HepG2 (cell line): ENCODE results near the gene SETD1A. TPM values are rescaled to one million over a fixed set of nuclear protein-coding genes. Genes with fewer than 3 reads are reported as not detected.
A peak's percentile ranks its signal among the peaks of the same experiment; 100 is the strongest.

Experiments used
- ATAC-seq: fragments of 200-7000 bp; cut with Tn5 transposase; 3 replicates; pipeline ENCODE4 v1.9.1; 2020; ENCODE audit warnings: mild to moderate bottlenecking, moderate library complexity
- BruUV-seq: library from RNA; stranded (reverse); fragments of 400-500 nt; replicated peaks from 2 replicates; lab custom pipeline; 2021; lab: Mats Ljungman, UMichigan
- CTCF ChIA-PET: fragments of 300-600 bp; formaldehyde crosslinking; extraction: SDS; loops from one replicate; lab custom pipeline; 2021; ENCODE audit warnings: low total read pairs, inconsistent platforms, low intra/inter-chr PET ratio; lab: Yijun Ruan, JAX
- POLR2A ChIA-PET: fragments of 350-600 bp; sonication (Branson Sonifier 250); formaldehyde crosslinking; loops from one replicate; lab custom pipeline; 2020; ENCODE audit warnings: antibody characterized with exemption, inconsistent platforms; lab: Yijun Ruan, JAX
- DNase-seq: peaks from one replicate; pipeline ENCODE4 v3.0.0-alpha.2; 2015; ENCODE audit warnings: low spot score
- FAIRE-seq: peaks from 3 replicates; lab custom pipeline; 2011; peaks lifted over from hg19 to GRCh38; lab: Jason Lieb, UNC
- H2AFZ ChIP-seq: one replicate; pipeline ENCODE4 v1.6.1; 2011; ENCODE audit warnings: low read length, inconsistent platforms
- H3K27ac ChIP-seq: fragments of 300-600 bp; 3 replicates; pipeline ENCODE4 v1.8.0; 2011; ENCODE audit warnings: mixed run types, mild to moderate bottlenecking, mixed read lengths, low read length, inconsistent platforms; ENCODE audit not compliant: insufficient read depth; ENCODE audit errors: extremely low read length
- H3K27me3 ChIP-seq, 2 experiments: fragments of 200-600 bp in 1 of 2; 2 replicates in 1 of 2; 3 replicates in 1 of 2; pipeline versions ENCODE4 v1.6.0 to v1.8.0; 2011; ENCODE audit warnings: low read length in 2 of 2, mild to moderate bottlenecking in 2 of 2, moderate library complexity in 2 of 2, inconsistent platforms in 1 of 2; ENCODE audit not compliant: insufficient read depth in 2 of 2, control insufficient read depth in 1 of 2
- H3K36me3 ChIP-seq, 2 experiments: fragments of 200-600 bp in 1 of 2; replicated peaks in 1 of 2; 2 replicates in 1 of 2; 3 replicates in 1 of 2; pipeline versions ENCODE4 v1.5.1 to v1.8.0; 2011; ENCODE audit warnings: low read length in 2 of 2, inconsistent platforms in 1 of 2; ENCODE audit not compliant: insufficient read depth in 2 of 2, control insufficient read depth in 1 of 2
- H3K4me1 ChIP-seq: 2 replicates; pipeline ENCODE4 v1.5.1; 2012; ENCODE audit warnings: low read length, inconsistent platforms; ENCODE audit not compliant: insufficient read depth
- H3K4me2 ChIP-seq: 2 replicates; pipeline ENCODE4 v1.6.0; 2011; ENCODE audit warnings: low read depth, low read length, inconsistent platforms
- H3K4me3 ChIP-seq, 3 experiments: fragments of 200-600 bp in 1 of 3; sonication (generic), shearing (Covaris generic) in 1 of 3; replicated peaks in 1 of 3; 2 replicates each; pipeline ENCODE4 v1.5.1; 2011 to 2016; ENCODE audit warnings: low read length in 3 of 3, inconsistent platforms in 2 of 3, low read depth in 2 of 3, mild to moderate bottlenecking in 2 of 3, control low read depth in 1 of 3, mixed read lengths in 1 of 3; ENCODE audit not compliant: insufficient read depth in 1 of 3
- H3K79me2 ChIP-seq: one replicate; pipeline ENCODE4 v1.6.1; 2011; ENCODE audit warnings: low read length, inconsistent platforms; ENCODE audit not compliant: insufficient read depth
- H3K9ac ChIP-seq: 2 replicates; pipeline ENCODE4 v1.6.0; 2011; ENCODE audit warnings: mild to moderate bottlenecking, low read depth, low read length, inconsistent platforms; ENCODE audit not compliant: insufficient read depth
- H3K9me3 ChIP-seq: 2 replicates; pipeline ENCODE4 v1.5.1; 2012; ENCODE audit warnings: mild to moderate bottlenecking, low read length
- H4K20me1 ChIP-seq: 2 replicates; pipeline ENCODE4 v1.6.0; 2011; ENCODE audit warnings: inconsistent platforms, mild to moderate bottlenecking, low read length, moderate library complexity; ENCODE audit not compliant: insufficient read depth
- ADNP ChIP-seq: sonication (generic); formaldehyde crosslinking; IDR thresholded peaks from 2 replicates; pipeline ENCODE4 v1.4.0; 2020; ENCODE audit warnings: missing genetic modification reagents
- CREB3 ChIP-seq: sonication (generic); formaldehyde crosslinking; IDR thresholded peaks from 2 replicates; pipeline ENCODE4 v1.5.0; 2020; ENCODE audit warnings: missing genetic modification reagents
- CREM ChIP-seq, 2 experiments: sonication (generic) in 1 of 2; formaldehyde crosslinking in 1 of 2; IDR thresholded peaks; 2 replicates each; pipeline versions ENCODE4 v1.4.0 to v1.6.1; 2016 to 2020; ENCODE audit warnings: antibody characterized with exemption in 1 of 2, mild to moderate bottlenecking in 1 of 2, missing genetic modification reagents in 1 of 2
- HNRNPLL ChIP-seq: fragments of 200-400 bp; formaldehyde crosslinking; IDR thresholded peaks from 2 replicates; pipeline ENCODE4 v1.6.1; 2017; ENCODE audit warnings: mild to moderate bottlenecking, low read depth, low read length; ENCODE audit not compliant: poor library complexity, severe bottlenecking
- JUND ChIP-seq: sonication (generic); formaldehyde crosslinking; IDR thresholded peaks from 2 replicates; pipeline ENCODE4 v1.8.0; 2022; ENCODE audit warnings: mild to moderate bottlenecking, missing genetic modification reagents
- KDM5B ChIP-seq: sonication (generic); formaldehyde crosslinking; IDR thresholded peaks from 2 replicates; pipeline ENCODE4 v1.4.0; 2020; ENCODE audit warnings: missing genetic modification reagents, mild to moderate bottlenecking, borderline replicate concordance
- LBX2 ChIP-seq: sonication (generic); formaldehyde crosslinking; IDR thresholded peaks from 2 replicates; pipeline ENCODE4 v1.5.0; 2020; ENCODE audit warnings: missing genetic modification reagents, mild to moderate bottlenecking, borderline replicate concordance
- ONECUT2 ChIP-seq: sonication (generic); formaldehyde crosslinking; IDR thresholded peaks from 2 replicates; pipeline ENCODE4 v1.4.0; 2020; ENCODE audit warnings: missing genetic modification reagents
- POGZ ChIP-seq: sonication (generic); formaldehyde crosslinking; IDR thresholded peaks from 2 replicates; pipeline ENCODE4 v1.4.0; 2020; ENCODE audit warnings: mild to moderate bottlenecking, missing genetic modification reagents
- PTBP1 ChIP-seq: fragments of 200-400 bp; formaldehyde crosslinking; IDR thresholded peaks from 2 replicates; pipeline ENCODE4 v1.6.1; 2018; ENCODE audit warnings: low read length, low read depth; ENCODE audit not compliant: poor library complexity, severe bottlenecking
- SALL2 ChIP-seq: sonication (generic); formaldehyde crosslinking; IDR thresholded peaks from 2 replicates; pipeline ENCODE4 v1.8.1; 2023; ENCODE audit warnings: mild to moderate bottlenecking, missing genetic modification reagents, inconsistent platforms
- TOE1 ChIP-seq: sonication (generic); formaldehyde crosslinking; IDR thresholded peaks from 2 replicates; pipeline ENCODE4 v1.4.0; 2020; ENCODE audit warnings: mild to moderate bottlenecking, missing genetic modification reagents
- ZNF33A ChIP-seq: sonication (generic); formaldehyde crosslinking; IDR thresholded peaks from 2 replicates; pipeline ENCODE4 v1.5.1; 2020; ENCODE audit warnings: missing genetic modification reagents, mild to moderate bottlenecking, moderate library complexity, borderline replicate concordance
- ZNF652 ChIP-seq: IDR thresholded peaks from 2 replicates; pipeline ENCODE4 v1.6.1; 2016; ENCODE audit warnings: low read depth, borderline replicate concordance
- ZNF878 ChIP-seq: sonication (generic); formaldehyde crosslinking; IDR thresholded peaks from 2 replicates; pipeline ENCODE4 v1.8.1; 2023; ENCODE audit warnings: mild to moderate bottlenecking, missing genetic modification reagents, moderate library complexity
- ZUFSP ChIP-seq: sonication (generic); formaldehyde crosslinking; IDR thresholded peaks from 2 replicates; pipeline ENCODE4 v1.9.0; 2021; ENCODE audit warnings: missing genetic modification reagents, mild to moderate bottlenecking, borderline replicate concordance
- WGBS: methylation state at CpG from one replicate; pipeline ENCODE4 v1.1.6; 2017; ENCODE audit warnings: low lambda C conversion rate; 5-methylcytosine and 5-hydroxymethylcytosine counted together
- in situ Hi-C: cut with HindIII; loops from 2 replicates; pipeline ENCODE4 v1.10.0; 2017; ENCODE audit warnings: low pct_unique_long_range_greater_than_20kb; ENCODE audit not compliant: extremely low pct_ligation_motif_present
- intact Hi-C: fragments of 100-400 bp; cut with micrococcal nuclease; formaldehyde crosslinking; loops from one replicate; pipeline ENCODE4 v1.10.0; 2022; ENCODE audit not compliant: unreplicated experiment
- polyA plus RNA-seq, 8 experiments: library from polyadenylated mRNA; depleted of rRNA in 3 of 8; stranded (reverse) in 7 of 8; unstranded in 1 of 8; fragments of >200 nt; fragmentation: Illumina TruSeq in 4 of 8; extraction: Trizol in 4 of 8; gene quantifications; 2 replicates each; pipeline versions ENCODE4 v1.2.1 to v1.2.3, GENCODE V29; 2011 to 2016; ENCODE audit warnings: low read depth in 4 of 8, missing spikeins in 1 of 8, mixed read lengths in 1 of 8; ENCODE audit not compliant: insufficient read depth in 1 of 8
- total RNA-seq, 5 experiments: library from RNA; depleted of rRNA; stranded (reverse); fragments of >200 nt; fragmentation: Illumina TruSeq; extraction: Trizol; gene quantifications; 2 replicates each; pipeline ENCODE4 v1.2.3, GENCODE V29; 2016; ENCODE audit warnings: low read depth in 1 of 5

Gene SETD1A
- total and polyA plus RNA-seq, 2 of the 13 experiments (the other 11 are each of a cell fraction or from before 2014, with no cell fraction given) = 3.8 to 5.6 TPM

GRCh38 chr16:30948667-30949649 lies 8.6 kb upstream of the SETD1A start, which contains the start of gene ORAI3 (continued):
- no peak; the same call in 1 of the 2 replicates for TF ChIP-seq SALL2 (CRISPR knock-in tag)
- TF ChIP-seq PTBP1 = peak; percentile 88
- no peak; the same call in 1 of the 2 replicates for TF ChIP-seq ADNP (CRISPR knock-in tag)
- TF ChIP-seq KDM5B (CRISPR knock-in tag) = no peak
- TF ChIP-seq ZNF652 (CRISPR knock-in tag) = no peak
- TF ChIP-seq TOE1 (CRISPR knock-in tag) = no peak
- 0 out of 2 replicates have a peak, but pooled peaks have one; percentile 15 for TF ChIP-seq ONECUT2 (CRISPR knock-in tag)
- TF ChIP-seq, all 625 proteins: peak for 175

GRCh38 chr16:30949650-30950515 lies 7.7 kb upstream of the SETD1A start:
- in situ Hi-C loops = no loop called here
- DNase-seq (peak; percentile 92), ATAC-seq (peak; percentile 77), FAIRE-seq (peak; percentile 100)
- Histone ChIP-seq H3K9ac (peak overlapping the region; percentile 91), H3K4me1 (peaks cover 44% of the 10 kb centered on the region), H3K4me3 (peak overlapping the region; percentile 74 to 93 (median 88)), H4K20me1 (no peaks in the 10 kb centered on the region), H3K79me2 (peaks cover 5% of the 10 kb centered on the region), H3K27me3 (no peaks in the 10 kb centered on the region; a peak in 1 of 5 replicates), H3K27ac (peak overlapping the region; percentile 74), H3K9me3 (no peaks in the 10 kb centered on the region), H2AFZ (no peak overlapping the region), H3K36me3 (peaks cover 0 to 7% of the 10 kb centered on the region in 2 experiments; a peak in 1 of 5 replicates), H3K4me2 (peak overlapping the region; percentile 98)
- ChIA-PET CTCF (no interaction called here), POLR2A (interaction anchor here (0.5 to 2.1 kb wide), 18 partner anchors 9 to 501 kb away, joined by 3 to 8 read pairs (median 5); partner anchors contain the start of genes FBXL19, KAT8, ZNF646 and ZNF668)
- WGBS = 2% methylated on average over 21 of the region's 21 CpGs
- BruUV-seq = TSS peak; percentile 88
- intact Hi-C loops = loop anchor here (10.0 kb wide), 2 partner anchors 145 to 195 kb away; partner anchors contain the start of gene VKORC1
- peak; percentile 64; the same call in 1 of the 2 replicates for TF ChIP-seq JUND (CRISPR knock-in tag)
- no peak; the same call in 1 of the 2 replicates for TF ChIP-seq CREM (IDR thresholded peaks at IDR 0.05)
- no peak for TF ChIP-seq CREM (CRISPR knock-in tag; IDR thresholded peaks at IDR 0.05)
- TF ChIP-seq ZUFSP (CRISPR knock-in tag) = no peak
- no peak for TF ChIP-seq ZNF33A (CRISPR knock-in tag)
- TF ChIP-seq CREB3 (CRISPR knock-in tag) = 0 out of 2 replicates have a peak, but pooled peaks have one; percentile 4
- peak; percentile 25 for TF ChIP-seq HNRNPLL
- TF ChIP-seq ZNF878 (CRISPR knock-in tag) = peak; percentile 86; the same call in 1 of the 2 replicates
- no peak; the same call in 1 of the 2 replicates for TF ChIP-seq LBX2 (CRISPR knock-in tag)
- peak; percentile 71 for TF ChIP-seq POGZ (CRISPR knock-in tag)
